ENCODE results near the gene TFAP2A.

The TFAP2A gene

DNA sequence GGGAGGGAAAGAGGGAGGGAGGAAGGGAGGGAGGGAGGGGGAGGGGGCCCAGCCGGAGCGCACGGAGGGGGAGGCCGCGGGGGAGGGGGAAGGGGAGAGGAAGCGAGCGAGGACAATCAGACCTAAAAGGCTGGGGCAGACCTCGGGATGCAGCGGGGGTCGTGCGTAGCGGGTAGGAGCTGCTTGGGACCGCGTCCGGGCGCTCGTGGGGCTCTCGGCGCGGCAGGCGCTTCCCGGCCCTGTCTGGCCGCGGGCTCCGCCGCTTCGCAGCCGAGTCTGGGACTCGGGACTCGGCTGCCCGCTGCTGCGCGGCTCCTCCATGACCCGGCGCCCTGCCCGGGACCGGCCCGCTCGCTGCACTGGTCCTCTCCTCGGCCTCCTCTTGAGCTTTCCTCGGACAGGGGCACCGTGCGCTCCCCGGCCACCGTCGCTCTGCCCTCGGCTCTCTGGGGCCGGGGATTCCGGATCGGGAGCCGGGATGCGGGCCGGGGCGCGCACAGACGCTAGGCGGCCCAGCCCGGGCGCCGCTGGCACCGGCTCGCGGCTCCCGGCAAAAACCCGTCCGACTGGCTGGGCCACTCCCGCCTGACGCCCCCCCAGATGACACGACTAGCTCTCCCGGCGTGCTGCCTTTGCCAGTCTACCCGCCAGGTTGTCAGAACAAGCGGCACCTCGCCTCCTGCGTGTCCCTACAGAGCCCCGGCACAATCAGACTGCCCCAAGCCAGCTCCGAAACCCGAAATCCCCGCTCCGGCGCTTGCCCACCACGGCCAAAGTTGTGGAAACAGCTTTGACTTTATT lies 2.2 kb downstream of the TFAP2A start:
- DNase-seq = no peak

DNA sequence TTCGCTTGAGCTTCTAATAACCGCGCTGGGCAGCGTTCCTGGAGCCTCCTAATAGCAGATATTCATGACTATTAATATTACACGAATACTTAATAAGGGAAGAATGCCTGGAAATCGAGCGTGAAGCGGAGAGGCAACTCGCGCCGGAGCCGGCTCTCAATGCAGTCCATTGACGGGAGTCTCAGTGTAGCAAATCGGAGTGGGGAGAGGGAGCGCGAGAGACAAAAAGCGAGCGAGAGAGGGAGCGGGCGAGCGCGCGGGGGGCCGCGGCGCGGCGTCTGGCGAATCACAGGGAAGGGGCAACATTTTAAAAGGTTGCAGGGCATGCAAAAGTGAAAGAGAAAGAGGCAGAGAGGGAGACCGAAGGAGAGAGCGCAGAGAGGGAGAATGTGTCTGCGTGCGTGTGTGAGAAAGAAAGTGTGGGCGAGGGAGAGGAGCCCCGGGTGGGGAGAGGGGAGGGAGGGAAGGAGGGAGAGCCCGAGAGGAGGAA lies 2.9 kb downstream of the TFAP2A start:
- DNase-seq = peak; percentile 24

DNA sequence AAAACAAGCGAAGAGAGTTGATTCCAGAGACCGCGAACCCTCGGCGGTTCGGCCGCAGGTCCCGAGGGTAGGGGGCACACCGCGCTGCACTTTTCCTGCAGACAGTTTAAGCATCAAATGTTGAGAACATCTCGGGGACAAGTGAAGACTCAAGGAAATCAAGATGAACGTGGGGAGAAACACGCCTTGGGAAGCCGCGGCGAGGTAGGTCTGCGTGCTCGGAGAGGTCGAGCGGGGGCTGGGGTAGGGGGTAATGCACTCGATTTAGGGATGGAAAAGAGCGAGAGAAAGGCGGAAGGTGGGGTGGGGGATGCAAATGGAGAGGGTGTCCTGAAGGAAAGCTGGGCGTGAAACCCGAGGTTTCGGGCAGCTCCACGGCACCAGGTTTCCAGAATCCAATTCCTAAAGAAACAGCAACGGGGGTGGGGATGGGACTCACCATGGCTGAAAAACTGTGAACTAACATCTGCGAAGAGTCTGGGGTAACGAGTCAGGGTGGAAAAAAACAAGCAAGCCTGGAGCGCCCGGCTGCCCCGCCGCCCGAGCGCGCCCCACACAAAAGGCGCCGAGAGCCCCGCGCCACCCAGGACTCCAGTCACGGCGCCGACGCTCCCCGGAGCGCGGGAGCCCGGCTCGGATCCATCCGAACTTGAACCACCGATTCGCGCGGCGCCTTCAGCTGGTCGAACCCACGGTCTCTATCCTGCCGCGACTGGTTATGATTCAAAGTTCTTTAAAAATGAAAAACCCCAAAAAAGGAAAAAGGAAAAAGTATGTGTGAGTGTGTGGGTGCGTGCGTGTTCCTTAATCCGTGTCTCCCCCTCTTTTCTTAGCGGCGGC lies 3.5 kb downstream of the TFAP2A start:
- DNase-seq = no peak

DNA sequence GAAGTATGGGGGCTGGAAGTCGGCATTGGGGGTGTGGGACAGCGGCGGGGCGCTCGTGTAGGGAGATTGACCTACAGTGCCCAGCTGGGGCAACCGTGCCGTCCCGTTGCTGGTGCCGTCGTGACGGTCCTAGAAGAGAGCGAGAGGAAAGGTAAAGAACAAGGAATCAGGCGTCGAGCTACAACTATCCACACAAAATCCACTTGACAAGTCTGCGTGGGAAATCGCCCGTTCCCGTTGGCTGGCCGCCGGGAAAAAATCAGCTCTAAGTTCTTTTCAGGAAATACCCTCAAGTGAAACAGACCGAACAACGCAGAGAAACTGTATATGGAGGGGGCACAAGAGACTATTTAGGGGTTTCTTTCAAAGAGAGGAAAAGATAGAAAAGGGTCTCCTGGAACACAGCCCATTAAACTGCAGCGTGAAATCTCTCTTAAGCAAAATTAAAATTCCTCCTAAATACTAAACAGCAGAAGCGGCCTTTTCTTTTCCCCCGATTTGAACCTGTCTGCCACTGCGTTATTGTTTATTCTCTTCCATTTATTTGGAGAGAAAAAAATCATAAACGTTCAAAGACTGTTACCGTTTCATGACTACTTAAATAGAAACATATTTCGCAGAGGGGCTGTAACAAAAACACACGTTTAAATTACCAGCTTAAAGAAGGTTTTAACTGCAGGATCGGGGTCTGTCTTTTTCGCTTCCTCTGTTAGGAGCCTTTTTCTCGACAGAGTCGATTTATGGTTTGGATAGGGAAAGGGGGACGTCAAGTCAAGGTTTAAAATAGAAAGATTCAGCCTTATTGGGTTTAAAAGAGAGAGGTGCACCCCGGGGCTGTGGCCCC lies 4.4 kb downstream of the TFAP2A start:
- DNase-seq = no peak

DNA sequence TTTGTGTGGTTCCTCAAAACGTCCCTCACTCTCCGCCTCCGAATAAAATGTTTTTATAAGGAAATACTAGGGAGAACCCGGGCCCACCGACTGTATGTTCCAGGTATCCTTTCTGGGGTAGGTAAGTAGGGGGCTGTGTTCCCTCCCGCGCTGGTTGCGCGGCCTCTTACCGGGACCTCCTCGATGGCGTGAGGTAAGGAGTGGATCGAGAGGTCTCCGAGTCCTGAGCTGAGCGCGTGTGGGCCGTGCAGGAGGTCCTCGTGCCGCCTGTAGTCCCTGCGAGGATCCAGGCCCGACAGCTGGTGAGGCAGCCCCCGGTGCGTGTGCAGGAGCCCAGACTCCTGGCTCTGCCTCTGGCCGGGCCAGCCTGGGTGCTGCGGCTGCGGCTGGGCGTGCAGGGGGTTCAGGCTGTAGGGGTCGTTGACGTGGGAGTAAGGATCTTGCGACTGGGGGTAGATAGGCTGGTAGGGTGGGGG lies 5.1 kb downstream of the TFAP2A start:
- DNase-seq = no peak

DNA sequence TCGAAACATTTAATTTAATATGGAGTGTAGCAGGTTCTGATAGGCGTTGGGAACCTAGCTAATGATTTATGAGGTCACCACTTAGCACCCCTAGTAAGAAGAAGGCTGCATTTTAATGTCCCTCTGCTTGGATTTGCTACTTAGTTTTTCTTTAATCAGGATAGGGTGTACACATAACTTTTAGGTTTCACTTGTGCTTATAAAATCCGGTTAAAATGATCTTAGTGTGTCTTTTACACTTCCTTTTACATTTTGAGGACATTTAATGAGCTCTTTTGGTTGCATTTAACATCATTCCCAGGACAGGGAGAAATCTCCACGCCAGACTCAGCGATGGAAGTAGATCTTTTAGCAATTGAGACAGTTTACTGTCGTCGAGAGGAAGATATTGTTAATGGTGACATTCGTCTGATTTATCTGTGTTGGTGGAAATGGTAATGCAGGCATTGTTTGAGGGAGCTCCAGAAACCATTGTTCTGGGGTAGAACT lies 5.6 kb downstream of the TFAP2A start:
- DNase-seq = no peak

DNA sequence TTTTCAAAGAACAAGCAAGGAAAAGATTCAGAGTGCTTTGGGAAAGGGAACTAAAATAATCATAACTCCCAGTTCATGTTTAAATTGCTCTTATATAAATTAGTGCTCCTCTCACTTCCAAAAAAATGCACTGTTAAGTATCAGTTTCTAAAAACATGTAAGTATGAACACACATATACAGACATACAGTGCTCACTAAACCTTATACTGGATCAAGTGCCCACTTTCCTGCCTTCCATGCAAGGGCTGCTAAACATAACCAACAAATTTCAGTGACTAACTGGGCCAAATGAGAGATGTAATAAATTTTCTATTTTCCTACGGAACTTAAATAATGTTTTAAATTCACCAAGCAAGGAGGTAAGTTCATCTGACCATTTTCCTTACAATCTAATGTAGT lies 6.4 kb downstream of the TFAP2A start:
- no peak for DNase-seq

DNA sequence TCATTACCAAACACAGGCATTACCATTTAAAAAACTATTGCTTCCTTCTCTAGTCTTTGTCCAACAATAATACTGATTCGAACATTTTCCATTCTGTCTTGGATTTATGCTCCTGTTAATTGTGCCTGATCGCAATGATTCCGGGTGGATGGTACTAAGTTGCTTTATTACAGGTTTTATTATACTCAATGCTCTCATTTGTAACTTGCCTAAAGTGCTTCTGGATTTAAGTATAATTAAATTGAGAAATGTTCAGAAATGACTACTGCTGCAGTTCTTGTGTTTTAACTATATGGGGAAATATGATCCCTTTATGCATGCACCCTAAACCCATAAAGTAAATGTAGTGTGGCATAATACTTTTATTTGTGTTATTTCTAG lies 7.2 kb downstream of the TFAP2A start:
- DNase-seq = no peak

DNA sequence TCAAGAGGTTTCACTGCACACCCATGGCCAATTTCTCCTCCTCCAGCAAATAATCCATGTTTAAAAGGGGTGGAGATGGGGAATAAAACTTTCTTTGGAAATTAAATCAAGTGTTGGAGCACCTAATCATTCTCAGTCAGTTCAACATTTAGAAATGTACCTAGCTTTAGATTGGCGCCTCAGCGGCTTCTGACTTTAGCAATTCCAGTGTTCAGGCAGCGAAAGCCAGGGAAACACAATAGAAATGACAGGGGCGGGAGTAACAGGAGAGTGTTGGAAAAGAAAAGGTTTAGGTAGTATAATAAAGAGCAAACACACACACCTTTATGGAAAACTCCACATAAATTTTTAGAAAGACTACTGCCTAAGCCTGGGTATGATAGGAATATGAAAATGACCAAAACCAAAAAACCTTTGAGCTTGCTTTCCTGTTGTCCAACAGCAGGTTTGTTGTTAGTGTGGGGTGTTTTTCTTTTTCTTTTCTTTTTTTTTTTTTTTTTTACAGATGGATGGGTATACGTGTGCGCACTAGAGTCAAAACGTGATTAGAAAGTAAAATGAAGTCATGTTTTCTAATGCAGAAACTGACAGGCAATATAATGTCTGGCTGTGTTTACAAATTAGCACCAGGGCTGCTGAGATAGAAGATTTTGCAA lies 7.7 kb downstream of the TFAP2A start:
- DNase-seq = no peak

DNA sequence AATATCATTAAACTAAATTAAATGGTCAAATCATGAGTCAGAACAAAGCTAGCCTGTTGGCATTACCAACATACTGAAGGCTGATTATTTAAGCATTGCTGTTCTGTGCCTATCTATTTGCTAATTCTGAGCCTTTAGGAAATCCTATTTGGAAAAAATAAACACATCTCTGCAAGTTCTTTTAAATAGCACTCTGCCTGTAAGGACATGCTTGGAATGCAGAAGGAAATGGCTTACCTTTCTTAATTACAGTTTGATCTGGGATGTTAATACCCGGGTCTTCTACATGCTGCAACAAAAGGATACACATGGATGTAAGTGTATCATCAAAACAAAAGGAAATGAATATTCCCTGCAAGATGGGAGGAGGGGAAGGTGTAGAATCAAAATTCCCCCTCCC lies 8.3 kb downstream of the TFAP2A start:
- DNase-seq = no peak

DNA sequence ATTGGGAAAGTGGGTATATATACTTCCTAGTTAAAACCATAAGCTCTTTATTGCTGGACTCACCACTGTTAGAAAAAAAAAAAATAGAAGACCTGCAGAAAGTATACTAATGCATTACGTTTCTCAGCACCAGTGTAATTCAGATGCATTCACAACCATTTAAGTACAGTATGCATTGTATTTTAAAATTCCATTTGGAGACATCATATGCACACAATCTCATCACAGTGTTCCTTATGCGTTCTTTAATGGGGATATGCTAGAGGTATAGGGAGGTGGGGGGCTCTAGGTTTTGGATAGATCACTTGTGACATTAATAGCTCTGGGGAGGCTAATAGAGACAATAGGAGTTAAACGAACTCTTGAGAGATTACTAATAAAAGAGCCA lies 9.4 kb downstream of the TFAP2A start:
- no peak for DNase-seq

DNA sequence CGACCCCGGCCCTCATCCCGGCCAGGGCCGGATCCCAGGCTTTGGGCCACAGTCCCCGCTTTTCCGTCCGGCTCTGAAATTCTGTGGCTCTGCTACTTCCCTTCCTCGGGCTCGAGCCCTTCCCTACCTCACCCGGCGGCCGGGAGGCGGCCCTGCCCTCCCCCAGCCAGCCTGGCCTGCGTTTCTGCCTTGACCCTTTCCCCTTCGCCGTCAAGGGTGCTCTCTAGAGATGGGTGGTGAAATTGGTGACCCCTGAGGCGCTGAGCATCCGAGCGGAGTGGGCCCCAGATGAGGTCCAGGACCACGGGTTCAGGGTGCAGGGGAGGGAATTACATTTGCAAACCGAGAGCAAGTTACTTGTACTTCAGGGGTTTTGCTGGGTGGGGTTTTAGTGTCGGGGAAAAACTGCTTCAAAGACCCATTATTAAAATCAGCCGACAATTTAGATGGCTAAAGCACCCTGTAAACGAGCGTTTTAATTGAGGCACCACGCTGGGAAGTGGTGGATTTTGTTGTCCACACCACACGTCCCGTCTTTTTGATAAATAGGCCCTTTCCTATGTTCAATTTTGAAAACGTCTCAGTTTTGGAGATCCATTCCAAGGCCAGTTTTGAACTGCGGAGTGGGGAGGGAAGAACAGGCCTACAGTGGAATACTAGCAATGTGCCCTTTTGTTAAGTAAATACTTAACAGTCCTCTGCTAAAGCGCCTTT lies 9.9 kb downstream of the TFAP2A start:
- no peak for DNase-seq

DNA sequence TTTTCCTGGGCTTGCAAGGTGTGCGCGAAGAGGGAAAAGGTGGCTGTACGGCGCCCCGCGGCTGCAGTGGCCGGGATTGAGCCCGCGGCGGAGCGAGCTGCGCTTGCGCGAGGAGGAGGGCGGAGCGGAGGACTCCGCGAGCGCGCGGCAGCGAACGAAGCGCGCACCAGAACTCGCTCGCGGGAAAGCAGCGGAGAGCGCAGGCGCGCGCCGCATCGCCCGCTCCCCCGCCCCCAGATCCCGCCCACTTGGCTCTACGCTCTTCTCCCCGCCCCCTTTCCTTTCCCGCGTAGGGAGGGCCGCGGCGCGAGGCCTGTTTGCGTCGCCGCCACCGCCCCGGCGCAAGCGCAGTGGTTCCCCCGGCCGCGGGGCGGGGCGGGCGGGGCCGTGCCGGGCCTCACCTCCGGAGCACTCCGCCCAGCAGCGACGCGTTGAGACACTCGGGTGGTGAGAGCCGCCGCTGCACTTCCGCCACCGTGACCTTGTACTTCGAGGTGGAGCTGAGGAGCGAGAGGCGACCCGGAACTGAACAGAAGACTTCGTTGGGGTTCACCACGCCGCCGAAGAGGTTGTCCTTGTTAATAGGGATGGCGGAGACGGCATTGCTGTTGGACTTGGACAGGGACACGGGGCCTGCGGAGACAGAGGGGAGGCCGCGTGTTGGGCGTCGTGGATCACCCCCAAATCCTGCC lies 10.6 kb downstream of the TFAP2A start:
- DNase-seq = peak; percentile 71

DNA sequence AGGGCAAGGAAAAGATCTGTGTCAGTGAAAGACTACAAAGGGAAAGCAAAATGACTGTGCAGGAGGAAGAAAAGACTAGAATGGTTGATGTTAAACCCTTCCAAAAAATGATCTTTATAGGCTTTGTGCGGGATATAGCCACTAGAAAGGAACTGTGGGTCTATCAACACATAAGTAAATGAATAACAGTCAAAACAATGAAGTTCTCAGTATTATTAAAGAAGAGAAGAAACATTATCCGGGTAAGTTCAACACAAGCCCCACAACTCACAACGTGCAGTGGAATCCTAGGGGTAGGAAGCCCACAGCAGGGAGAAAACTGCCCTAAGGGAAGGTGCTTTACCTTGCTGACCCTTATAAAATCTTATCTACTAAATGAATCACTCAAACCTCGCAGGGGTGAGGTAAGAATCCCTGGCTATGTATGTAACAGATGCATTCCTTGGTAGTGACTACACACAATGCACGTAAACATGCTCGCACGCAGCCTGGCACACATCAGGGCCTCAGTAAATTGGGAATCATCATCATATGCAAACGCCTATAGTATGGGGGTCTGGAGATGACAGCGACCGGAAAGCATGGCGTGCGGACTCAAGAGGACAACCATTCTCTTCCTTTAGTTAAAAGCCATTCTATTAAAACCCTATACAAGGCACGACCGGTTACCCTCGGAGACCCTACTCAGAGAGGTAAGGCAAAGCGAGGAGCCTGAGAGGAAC lies 11.3 kb downstream of the TFAP2A start:
- no peak for DNase-seq

DNA sequence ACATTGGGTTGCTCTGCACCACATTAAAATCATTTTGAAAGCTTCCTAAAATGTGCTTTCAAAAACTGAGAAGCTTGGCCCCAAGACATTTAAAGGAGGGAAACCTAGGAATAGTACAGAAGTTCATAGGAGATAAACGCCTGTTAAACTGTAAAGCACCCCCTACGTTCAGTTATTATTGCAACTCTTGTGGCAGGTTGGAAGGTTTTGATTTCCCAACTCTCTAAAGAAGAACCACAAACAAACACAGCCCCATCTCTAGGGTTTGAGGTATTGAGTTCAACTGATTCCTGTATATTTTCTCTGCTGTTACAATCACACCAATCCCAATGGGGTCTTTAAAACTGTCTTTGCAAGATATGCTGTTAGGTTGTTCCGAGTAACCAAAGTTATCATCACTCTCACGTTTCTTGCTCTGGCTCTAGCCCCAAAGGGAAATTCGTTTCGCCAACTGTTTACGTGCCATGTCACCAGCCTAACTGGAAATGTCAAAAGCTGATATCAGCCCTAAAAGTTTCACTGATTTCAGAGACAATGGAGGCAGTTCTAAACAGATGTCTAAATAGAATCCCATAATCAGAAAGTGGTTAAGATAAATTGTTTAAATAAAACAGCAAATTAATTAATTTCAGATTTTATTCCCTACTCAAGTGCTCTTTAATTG lies 12.1 kb downstream of the TFAP2A start:
- DNase-seq = no peak

DNA sequence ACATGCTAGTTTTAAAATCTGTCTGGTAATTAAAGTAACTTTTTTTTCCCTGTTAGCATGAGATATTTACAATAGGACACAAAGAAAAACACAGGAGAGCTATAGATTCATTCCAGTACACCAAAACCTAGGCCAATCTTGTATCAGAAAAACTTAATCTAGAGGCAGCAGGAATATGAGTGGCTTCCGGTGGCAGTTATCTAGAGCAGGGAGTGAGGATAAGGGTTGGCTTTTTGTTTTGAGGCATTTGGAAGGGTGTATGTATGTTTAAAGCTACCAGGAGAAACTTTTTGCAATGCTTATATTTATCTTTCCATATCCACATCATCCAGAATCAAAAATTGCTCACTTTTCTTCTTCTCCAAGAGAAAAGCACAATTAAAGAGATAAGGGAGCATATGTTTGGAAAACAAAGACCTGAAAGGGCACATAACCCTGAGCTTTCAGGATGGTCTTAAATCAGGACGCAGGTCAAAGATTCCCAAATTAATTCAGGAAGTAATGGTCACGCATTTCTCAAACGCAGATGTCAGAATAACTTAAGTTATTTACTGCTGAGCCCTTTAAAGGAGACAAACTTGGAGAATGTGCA lies 13.1 kb downstream of the TFAP2A start:
- DNase-seq = no peak

DNA sequence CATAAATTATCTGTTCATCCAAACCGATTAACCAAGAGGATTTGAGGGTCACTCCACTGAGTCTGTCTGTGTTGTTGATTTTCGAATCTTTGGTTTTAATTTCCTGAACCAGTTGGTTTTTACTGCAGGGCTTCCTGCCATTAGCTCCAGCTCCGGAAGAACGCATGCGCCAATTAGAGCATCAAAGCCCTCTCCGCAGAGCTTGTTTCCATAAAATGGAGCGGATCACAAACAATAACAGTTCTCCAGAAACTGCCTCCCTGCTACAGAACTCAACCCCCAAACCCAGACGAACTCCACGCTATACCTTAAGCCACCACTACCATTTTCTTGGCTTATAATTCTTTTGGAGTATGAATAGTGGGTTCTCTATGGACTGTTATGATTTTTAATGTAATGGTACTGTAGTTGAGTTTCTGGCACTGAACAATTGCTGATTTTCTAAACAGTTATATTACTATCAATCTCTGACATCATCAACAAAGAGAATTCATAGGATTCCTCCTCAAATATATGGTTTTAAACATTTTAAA lies 13.8 kb downstream of the TFAP2A start:
- DNase-seq = no peak

DNA sequence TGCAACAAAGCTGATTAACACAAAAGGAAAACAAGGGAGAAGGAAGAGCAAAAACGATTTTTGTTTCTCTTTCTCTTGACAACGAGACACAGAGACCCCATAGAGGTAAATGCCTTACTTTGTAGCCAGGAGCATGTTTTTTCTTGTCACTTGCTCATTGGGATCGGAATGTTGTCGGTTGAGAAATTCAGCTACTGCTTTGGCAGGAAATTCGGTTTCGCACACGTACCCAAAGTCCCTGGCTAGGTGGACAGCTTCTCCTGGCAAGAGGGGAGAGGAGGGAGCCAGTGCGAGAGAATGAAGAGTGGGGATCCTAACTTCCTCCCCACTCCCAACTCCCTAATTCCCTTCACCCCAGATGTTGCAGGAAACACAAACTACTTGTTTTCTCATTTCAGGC lies 14.5 kb downstream of the TFAP2A start:
- no peak for DNase-seq

DNA sequence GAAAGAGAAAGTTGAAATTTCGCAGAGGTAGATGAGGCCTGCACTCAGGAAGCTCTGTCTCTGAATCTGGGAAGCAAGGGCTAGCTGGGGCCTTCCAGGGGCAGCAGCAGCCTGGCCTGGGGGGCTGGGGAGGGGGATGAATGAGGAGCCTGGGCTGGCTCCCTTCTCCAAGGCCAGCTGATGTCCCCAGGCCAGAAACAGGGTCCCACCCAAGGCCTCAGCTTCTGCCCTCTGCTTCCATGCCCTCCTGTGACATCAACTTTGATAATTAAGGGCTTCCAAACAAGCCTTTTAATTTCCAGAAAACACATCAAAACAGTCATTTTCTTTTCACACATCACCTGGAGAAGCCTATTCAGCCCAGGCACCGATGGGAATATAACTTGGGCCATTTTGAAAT lies 15.4 kb downstream of the TFAP2A start:
- no peak for DNase-seq

Data from activated T-cell treated with anti-CD3 and anti-CD28 coated beads for 4 hours (primary cell).